HG03565 (cell line): ENCODE results near the gene BLACAT1.
"Not testable (repeated sequence)": the region's sequence is repeated elsewhere in the genome, so short reads cannot be mapped to it uniquely, and the experiment has no call there.

ENCODE experiments used
- ATAC-seq: cut with Tn5 transposase; IDR thresholded peaks from one replicate; pipeline ENCODE4 v1.9.1; 2021; ENCODE audit warnings: mild to moderate bottlenecking, moderate library complexity; ENCODE audit not compliant: unreplicated experiment

The BLACAT1 gene

DNA sequence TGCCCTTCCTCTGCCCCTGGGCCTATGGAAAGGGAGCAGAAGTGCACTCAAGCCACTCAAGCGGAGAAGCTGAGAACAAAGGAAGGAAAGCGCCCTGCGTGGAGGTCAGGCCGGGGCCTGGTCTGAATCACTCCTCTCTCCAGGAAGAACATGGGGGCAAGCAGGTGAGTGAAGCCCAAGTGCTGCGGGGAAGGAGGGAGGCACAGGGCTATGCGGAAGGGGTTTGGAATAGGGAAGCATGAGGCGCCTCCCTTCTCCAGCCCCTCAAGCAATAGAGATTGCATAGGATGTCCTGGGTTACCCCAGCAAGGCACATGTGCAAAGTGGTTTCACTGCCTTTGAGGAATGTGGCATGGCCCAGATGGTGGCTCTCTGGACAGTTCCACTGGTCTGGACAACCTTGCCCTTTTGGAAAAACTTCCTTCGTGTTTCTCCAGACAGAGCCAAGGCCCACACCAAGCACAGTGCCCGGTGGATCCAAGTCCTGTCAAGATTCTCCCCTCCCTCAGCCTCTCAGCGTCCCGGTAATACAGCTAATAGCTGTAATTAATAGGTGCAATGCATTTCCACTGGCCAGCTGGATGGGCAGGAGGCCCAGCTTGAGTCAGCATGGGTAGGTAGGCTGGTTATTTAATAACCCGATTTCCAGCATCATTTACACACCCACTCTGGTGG is 13.7 kb downstream of the BLACAT1 start:
- ATAC-seq = no peak

DNA sequence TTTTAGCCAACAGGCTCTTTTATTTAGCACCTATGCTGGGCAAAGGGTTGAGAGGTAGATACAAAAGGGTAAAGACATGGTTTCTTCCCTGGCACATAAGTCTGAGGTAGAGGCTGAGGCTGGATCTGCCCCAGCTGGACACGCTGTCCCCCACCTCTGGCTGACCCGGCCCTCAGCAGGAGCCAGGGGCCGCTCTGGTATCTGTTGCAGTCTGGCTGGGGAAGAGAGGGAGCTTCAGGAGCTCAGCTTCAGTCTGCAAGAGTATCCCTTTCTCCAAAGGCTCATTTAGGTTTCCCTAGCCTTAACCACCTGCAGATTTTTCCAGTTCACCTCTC is 14.2 kb downstream of the BLACAT1 start:
- ATAC-seq = no peak

- no peak for ATAC-seq
Measured at GRCh38 chr1:205441318-205441633, 14.6 kb downstream of the BLACAT1 start.

GRCh38 chr1:205440476-205441317 is 15.1 kb downstream of the BLACAT1 start:
- peak; percentile 76 for ATAC-seq

DNA sequence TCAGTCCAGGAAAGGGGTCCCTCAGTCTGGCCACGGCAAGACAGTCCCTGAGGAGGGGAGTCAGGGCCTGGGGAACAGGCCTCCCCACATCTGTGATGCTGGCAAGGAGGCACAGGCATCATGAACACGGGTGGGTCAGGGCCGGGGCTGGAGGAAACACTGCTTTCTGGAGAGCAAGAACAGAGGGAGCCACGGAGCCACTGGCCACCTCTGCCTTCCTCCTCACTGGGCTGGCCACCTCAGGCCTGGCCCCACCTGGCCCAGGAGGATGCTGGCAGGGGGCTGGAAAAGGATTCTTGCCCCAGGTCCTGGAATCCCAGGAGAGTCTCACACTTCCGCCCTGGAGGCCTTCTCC is 15.7 kb downstream of the BLACAT1 start:
- ATAC-seq = no peak

DNA sequence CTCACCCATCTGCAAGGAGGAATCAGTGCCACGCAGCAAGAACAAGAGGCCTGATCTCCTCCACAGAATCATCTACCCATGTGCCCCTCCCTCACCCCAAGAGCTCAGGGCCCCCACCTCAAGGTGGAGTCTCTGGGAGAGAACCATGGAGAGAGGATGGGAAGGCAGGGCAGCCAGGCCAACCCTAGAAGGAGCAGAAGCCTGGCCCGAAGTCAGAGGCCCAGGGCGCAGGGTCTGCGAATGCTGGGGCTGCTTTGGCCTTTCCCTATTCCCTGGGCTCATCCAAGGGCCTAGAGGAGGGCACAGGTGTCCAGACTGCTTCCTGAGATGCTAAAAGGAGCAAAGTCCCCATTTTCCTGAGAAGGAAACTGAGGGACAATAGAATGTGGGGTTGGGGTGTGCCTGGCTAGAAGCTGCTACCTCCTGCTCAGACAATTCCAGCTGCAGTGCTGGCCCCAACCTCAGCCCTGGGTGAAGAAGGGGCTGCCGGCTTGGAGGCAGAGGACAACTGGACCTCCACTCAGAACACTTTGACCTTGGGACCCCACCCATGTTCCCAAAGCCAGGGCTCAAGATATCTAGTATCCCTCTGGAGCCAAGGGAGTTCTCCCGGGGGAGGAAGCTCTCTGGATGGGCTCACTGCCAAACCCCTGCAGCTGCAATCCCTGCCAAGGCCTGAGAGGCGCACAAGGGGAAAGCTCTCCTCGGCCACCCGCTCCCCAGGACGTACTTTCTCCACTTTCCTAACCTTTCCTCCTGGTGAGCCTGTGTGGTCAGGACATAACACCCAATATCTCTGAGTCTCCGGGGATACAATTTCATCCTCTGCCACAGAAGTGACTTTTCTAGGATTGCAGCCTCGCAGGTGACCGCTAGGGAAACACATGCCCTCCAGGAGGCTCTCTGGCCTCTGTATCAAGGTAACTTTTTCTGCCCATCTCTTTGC is 17.4 kb downstream of the BLACAT1 start:
- no peak for ATAC-seq

GRCh38 chr1:205437570-205437969 is 18.3 kb downstream of the BLACAT1 start:
- no peak for ATAC-seq

GRCh38 chr1:205436776-205437410 is 19.0 kb downstream of the BLACAT1 start:
- no peak for ATAC-seq

DNA sequence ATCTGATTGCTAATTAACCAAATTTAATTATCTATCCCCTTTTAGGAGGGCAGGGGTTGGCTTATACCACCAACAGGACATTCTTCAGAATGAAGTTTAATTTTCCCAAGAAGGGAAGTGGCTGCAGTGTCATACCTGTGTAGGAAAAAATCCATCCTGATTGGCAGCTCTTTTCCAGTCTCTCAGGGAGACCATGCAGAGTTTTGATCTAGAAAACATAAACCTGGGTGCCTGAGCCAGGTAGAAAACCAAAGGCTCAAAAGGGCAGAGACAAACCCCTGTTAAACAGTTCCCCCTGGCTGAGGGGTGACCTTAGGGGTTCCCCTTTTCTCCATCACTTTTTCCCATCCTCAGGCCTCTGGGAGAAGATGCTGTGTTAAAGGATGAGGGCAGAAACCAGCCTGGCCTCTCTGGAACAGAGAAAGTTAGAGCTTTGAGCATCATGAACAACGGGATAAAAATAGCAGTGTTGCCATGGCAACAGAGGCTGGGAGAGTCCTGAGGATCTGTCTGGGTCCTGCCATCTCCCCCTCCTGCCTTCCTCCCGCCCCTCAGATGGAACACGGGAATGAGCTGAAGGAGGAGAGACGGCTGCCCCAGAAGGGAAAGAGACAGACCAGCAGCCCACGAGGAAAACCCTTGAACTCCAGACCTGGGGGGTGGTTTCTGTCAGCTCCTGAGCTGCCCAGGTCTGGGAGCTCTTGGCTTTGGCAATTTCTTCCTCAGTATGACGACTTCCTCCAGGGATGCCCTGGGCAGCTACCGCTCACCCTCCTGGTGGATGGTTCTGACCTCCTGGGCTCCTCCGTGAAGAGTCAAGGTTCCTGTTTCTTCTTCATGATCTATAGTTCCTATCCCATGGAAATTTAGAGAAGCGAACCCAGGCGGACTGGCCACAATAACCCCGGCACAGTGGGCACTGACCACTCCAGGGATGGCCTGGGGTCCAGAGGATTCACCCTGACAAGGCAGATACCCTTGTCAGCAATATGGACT is 20.0 kb downstream of the BLACAT1 start:
- ATAC-seq = no peak

DNA sequence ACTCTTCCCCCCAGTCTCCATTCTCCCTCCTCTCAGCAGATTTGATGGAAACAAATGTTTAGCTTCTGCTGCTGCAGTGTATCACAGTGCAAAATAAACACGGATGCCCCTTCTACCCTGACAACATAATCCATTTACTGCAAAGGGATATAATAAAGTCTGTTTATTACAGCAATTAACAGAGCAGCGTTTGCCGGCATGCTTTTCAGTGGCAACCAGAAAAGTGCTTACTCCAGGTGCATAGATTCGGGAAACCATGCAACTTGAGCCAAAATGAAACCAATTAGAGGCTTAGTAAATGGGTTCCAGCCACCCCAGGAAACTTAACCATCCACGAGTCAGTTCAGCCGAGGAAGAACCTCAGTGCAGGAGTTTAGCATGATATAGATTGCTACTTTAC is 21.1 kb downstream of the BLACAT1 start:
- no peak for ATAC-seq

GRCh38 chr1:205432692-205433091 is 23.2 kb downstream of the BLACAT1 start:
- ATAC-seq = not testable (repeated sequence)

DNA sequence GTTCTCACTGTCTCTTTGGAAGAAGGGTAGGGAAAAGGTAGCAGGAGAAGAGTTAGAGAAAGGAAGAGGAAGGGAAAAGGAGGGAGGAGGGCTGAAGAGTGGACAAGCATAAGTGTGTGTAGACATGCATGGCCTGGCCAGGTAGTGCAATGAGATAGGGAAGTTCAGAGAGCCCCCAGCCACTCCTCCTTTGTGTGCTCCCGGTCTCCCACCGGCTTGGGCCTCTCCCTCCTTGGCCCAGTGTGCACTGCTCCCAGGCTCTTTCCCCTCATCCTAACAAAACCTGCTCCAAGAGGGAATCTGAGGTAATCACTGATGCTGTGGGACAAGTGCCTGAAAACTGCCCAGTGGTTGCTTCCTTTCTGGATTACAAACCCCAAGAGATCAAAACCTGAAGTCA is 23.7 kb downstream of the BLACAT1 start:
- no peak for ATAC-seq

DNA sequence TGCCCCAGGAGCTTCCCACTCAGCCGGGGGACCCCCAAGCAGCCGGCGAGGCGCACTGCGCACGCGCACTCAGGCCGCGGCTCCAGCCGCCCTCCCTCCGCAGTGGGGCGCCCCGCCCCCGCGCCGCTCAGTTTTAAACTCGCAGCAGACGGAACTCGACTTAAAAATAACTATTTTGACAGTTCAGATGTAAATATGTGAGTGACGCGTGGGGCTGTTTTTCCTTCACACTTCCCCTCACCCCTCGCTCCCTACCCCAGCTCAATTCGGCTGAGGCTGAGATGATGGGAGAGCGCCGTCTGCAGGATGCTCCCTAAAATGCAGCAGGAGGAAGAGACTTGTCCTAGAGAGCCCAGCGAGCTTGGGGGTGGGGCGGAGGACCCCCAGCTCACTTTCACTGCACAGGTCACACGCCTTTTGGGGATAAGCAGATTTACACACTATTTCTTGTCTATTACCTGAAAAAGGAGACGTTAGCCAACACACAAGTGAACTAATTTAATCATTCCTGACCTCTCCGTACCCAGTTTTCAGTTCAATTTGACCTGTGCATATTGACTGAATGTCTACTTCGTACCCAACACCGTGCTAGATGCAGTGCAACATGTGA is 25.0 kb downstream of the BLACAT1 start:
- ATAC-seq = no peak

DNA sequence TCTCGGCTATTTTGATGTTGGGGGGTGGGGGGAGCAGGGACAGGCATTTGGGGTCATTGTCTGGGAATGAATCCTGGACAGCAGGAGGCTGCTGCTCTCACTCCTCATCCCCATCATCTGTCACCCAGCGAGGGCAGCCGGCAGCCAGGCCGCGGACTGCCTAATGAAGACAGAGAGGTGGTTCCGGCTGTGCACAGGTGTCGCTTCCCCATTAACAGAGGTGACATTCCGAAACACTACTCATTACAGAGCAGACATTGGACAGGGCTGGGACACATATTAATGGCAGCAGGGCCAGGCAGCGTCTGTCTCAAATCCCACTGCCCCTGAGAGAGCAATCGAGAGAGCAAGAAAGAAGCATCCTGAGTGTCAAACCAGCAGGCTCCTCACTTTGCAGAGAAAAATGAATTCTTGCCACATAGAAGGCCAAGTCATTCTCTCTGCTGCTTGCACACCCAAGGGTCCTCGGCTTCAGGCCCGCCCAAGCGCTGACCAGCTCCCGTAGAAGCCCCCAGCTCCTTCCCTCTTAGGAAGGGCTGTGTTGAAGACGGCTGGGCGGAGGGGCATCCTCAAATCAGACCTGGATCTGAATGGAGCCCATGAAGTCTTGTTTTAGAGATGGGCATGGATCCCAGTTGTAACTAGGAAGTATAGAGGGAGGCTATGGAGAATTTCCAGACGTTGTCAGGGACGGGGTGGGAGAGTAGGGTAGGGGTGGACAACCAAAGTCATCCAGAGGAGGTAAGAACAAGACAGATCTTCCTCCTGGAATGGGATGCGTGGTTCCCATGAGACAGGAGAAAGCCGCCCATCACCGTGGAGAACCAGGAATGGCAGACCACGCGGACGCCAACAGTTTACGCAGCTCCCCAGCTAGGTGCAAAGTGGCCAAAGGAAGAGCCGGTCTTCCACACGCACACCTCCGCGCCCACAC is 25.8 kb downstream of the BLACAT1 start:
- no peak for ATAC-seq

DNA sequence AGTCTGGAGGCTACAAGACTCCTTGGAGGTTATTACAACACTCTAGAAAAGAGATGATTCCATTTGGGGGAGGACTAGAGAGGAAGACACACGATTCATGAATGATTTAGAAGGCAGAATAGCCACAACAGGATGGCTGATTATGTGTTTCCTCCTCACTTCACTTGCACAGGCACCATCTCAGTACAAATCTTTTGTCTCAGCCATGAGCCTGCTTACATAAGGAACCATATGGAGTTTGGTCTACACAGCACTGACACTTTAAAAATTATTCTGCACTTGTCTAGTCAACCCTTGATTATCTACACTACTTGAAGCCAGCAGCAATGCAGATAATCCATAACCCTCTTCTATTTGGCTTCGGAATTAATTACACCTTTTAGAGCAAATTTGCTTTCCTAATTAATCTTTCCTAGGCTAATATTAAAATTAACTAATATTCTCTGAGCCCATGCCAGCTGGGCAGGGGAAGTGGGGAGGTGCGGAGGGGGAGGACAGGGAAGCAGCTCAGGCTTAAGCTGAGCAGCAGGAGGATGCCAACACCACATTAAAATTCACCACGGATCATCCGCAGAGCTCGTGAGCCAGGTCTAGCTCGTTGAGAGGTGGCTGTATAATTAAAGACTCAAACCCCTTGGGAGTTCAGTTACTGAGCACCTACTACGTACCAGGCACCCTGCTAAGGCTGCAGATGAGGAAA is 30.8 kb downstream of the BLACAT1 start:
- ATAC-seq = no peak

GRCh38 chr1:205423814-205424399 is 31.9 kb downstream of the BLACAT1 start:
- no peak for ATAC-seq

DNA sequence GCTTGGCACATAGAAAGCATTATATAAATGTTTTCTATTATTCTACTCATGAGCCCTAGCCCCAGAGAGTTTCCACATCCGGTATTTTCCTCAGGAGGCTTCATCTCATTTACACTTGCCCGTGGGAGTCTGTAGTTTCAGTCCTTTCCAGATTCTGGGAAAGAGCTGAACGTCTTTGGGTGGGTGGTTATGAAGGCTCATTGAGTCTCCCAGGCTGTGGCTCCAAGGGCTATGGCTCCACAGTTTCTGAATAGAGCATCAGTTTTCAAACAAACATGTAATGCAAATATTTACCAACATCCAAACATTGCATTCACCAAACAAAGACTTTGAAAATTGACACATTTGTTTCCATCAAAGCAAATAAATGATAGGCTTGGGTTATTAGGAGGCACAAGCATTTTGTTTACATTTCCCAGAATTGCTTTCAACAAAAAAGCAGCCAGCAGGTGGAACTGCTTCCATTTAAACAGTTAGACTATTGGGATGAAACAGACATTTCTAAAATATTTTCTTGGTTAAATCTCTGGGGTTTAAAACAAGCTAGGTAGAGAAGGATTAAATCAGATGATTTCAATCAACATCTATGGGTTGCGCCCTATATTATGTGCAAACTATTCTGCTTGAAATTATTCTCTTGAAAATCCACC is 32.7 kb downstream of the BLACAT1 start:
- no peak for ATAC-seq
